ENCODE measurements around the gene C12orf56. TPM values are rescaled to one million over a fixed set of nuclear protein-coding genes. Genes with fewer than 3 reads are reported as not detected.
"Not testable (repeated sequence)": the region's sequence is repeated elsewhere in the genome, so short reads cannot be mapped to it uniquely, and the experiment has no call there.

C12orf56 gene
- total RNA-seq, 2 experiments from 2014 or later: 0.40 TPM; not detected in 1

- Mint-ChIP-seq H3K9me3 (no peaks in the 10 kb centered on the region), H3K36me3 (ENCODE audit: low read depth) (no peaks in the 10 kb centered on the region), H3K4me1 (no peaks in the 10 kb centered on the region), H3K27ac (no peak overlapping the region), H3K27me3 (no peaks in the 10 kb centered on the region), H3K4me3 (no peak overlapping the region)
- ChIA-PET CTCF (no interaction called here), POLR2A (no interaction called here)
- no peak for DNase-seq
These were observed 66.9 kb downstream of the C12orf56 start for GRCh38 chr12:64323476-64324225.

- DNase-seq: no peak
- Mint-ChIP-seq H3K9me3 (no peaks in the 10 kb centered on the region), H3K27me3 (no peaks in the 10 kb centered on the region), H3K4me3 (no peak overlapping the region), H3K4me1 (no peaks in the 10 kb centered on the region), H3K36me3 (ENCODE audit: low read depth) (no peaks in the 10 kb centered on the region), H3K27ac (no peak overlapping the region)
- ChIA-PET POLR2A (no interaction called here), CTCF (no interaction called here)
These were observed 67.6 kb downstream of the C12orf56 start for GRCh38 chr12:64323006-64323405.

- Mint-ChIP-seq H3K4me3 (no peak overlapping the region), H3K36me3 (ENCODE audit: low read depth) (no peaks in the 10 kb centered on the region), H3K4me1 (no peaks in the 10 kb centered on the region), H3K9me3 (no peaks in the 10 kb centered on the region), H3K27me3 (no peaks in the 10 kb centered on the region), H3K27ac (no peak overlapping the region)
- no peak for DNase-seq
- ChIA-PET POLR2A (interaction anchor here (0.6 kb wide), 1 partner anchor 13 kb away, joined by 3 read pairs; no protein-coding TSS in a partner anchor), CTCF (no interaction called here)
These were observed 69.9 kb downstream of the C12orf56 start for GRCh38 chr12:64320611-64321010.

GRCh38 chr12:64319540-64320225 is 70.9 kb downstream of the C12orf56 start:
- H3K36me3 Mint-ChIP-seq (ENCODE audit: low read depth); H3K27me3 Mint-ChIP-seq; DNase-seq; H3K27ac Mint-ChIP-seq; H3K4me1 Mint-ChIP-seq; H3K9me3 Mint-ChIP-seq; POLR2A ChIA-PET; H3K4me3 Mint-ChIP-seq; CTCF ChIA-PET: not testable (repeated sequence)

GRCh38 chr12:64318605-64319004 is 72.0 kb downstream of the C12orf56 start:
- H3K36me3 Mint-ChIP-seq (ENCODE audit: low read depth): no peaks in the 10 kb centered on the region
- H3K27ac Mint-ChIP-seq: no peak overlapping the region
- DNase-seq: no peak
- H3K9me3 Mint-ChIP-seq: no peaks in the 10 kb centered on the region
- no peaks in the 10 kb centered on the region for H3K4me1 Mint-ChIP-seq
- POLR2A ChIA-PET: no interaction called here
- H3K4me3 Mint-ChIP-seq: no peak overlapping the region
- CTCF ChIA-PET: no interaction called here
- H3K27me3 Mint-ChIP-seq: no peaks in the 10 kb centered on the region

GRCh38 chr12:64311877-64312276 is 78.7 kb downstream of the C12orf56 start:
- no peak overlapping the region for H3K27ac Mint-ChIP-seq
- H3K36me3 Mint-ChIP-seq (ENCODE audit: low read depth): no peaks in the 10 kb centered on the region
- H3K27me3 Mint-ChIP-seq: no peaks in the 10 kb centered on the region
- no peak overlapping the region for H3K4me3 Mint-ChIP-seq
- ChIA-PET CTCF (no interaction called here), POLR2A (no interaction called here)
- H3K4me1 Mint-ChIP-seq: no peaks in the 10 kb centered on the region
- no peak for DNase-seq
- no peaks in the 10 kb centered on the region for H3K9me3 Mint-ChIP-seq

GRCh38 chr12:64304571-64304970 is 86.0 kb downstream of the C12orf56 start:
- Mint-ChIP-seq H3K27me3 (peaks cover 10% of the 10 kb centered on the region), H3K4me1 (no peaks in the 10 kb centered on the region), H3K4me3 (no peak overlapping the region), H3K27ac (no peak overlapping the region), H3K9me3 (no peaks in the 10 kb centered on the region), H3K36me3 (ENCODE audit: low read depth) (no peaks in the 10 kb centered on the region)
- DNase-seq: no peak
- ChIA-PET CTCF (no interaction called here), POLR2A (no interaction called here)

- Mint-ChIP-seq H3K36me3 (ENCODE audit: low read depth) (no peaks in the 10 kb centered on the region), H3K4me3 (no peak overlapping the region), H3K27ac (no peak overlapping the region), H3K27me3 (peaks cover 28% of the 10 kb centered on the region), H3K9me3 (no peaks in the 10 kb centered on the region), H3K4me1 (no peaks in the 10 kb centered on the region)
- no peak for DNase-seq
- POLR2A ChIA-PET: no interaction called here
- CTCF ChIA-PET: no interaction called here
These were observed 90.9 kb downstream of the C12orf56 start for GRCh38 chr12:64299628-64300027.

- POLR2A ChIA-PET: no interaction called here
- Mint-ChIP-seq H3K4me3 (no peak overlapping the region), H3K27me3 (peaks cover 27% of the 10 kb centered on the region), H3K4me1 (no peaks in the 10 kb centered on the region), H3K36me3 (ENCODE audit: low read depth) (no peaks in the 10 kb centered on the region), H3K9me3 (no peaks in the 10 kb centered on the region), H3K27ac (no peak overlapping the region)
- CTCF ChIA-PET: no interaction called here
- no peak for DNase-seq
These were observed 94.3 kb downstream of the C12orf56 start for GRCh38 chr12:64296301-64296700.

- no peak overlapping the region for H3K4me3 Mint-ChIP-seq
- no peak for DNase-seq
- no peaks in the 10 kb centered on the region for H3K9me3 Mint-ChIP-seq
- no peaks in the 10 kb centered on the region for H3K4me1 Mint-ChIP-seq
- no peaks in the 10 kb centered on the region for H3K36me3 Mint-ChIP-seq (ENCODE audit: low read depth)
- peaks cover 15% of the 10 kb centered on the region for H3K27me3 Mint-ChIP-seq
- ChIA-PET CTCF (no interaction called here), POLR2A (no interaction called here)
- no peak overlapping the region for H3K27ac Mint-ChIP-seq
These were observed 96.7 kb downstream of the C12orf56 start for GRCh38 chr12:64293654-64294364.

GRCh38 chr12:64293174-64293573 is 97.4 kb downstream of the C12orf56 start:
- H3K27me3 Mint-ChIP-seq: peaks cover 15% of the 10 kb centered on the region
- H3K4me1 Mint-ChIP-seq; POLR2A ChIA-PET; H3K27ac Mint-ChIP-seq; H3K9me3 Mint-ChIP-seq; DNase-seq; CTCF ChIA-PET; H3K4me3 Mint-ChIP-seq; H3K36me3 Mint-ChIP-seq (ENCODE audit: low read depth): not testable (repeated sequence)

GRCh38 chr12:64286521-64286920 is 104.0 kb downstream of the C12orf56 start:
- H3K9me3 Mint-ChIP-seq: peaks cover 2% of the 10 kb centered on the region
- no peak for DNase-seq
- H3K4me1 Mint-ChIP-seq: no peaks in the 10 kb centered on the region
- H3K27ac Mint-ChIP-seq: no peak overlapping the region
- no peaks in the 10 kb centered on the region for H3K36me3 Mint-ChIP-seq (ENCODE audit: low read depth)
- ChIA-PET POLR2A (no interaction called here), CTCF (no interaction called here)
- H3K4me3 Mint-ChIP-seq: no peak overlapping the region
- peaks cover 2% of the 10 kb centered on the region for H3K27me3 Mint-ChIP-seq

- peaks cover 2% of the 10 kb centered on the region for H3K9me3 Mint-ChIP-seq
- no peaks in the 10 kb centered on the region for H3K36me3 Mint-ChIP-seq (ENCODE audit: low read depth)
- no peak for DNase-seq
- no peak overlapping the region for H3K4me3 Mint-ChIP-seq
- ChIA-PET CTCF (no interaction called here), POLR2A (no interaction called here)
- H3K27me3 Mint-ChIP-seq: peaks cover 2% of the 10 kb centered on the region
- H3K27ac Mint-ChIP-seq: no peak overlapping the region
- H3K4me1 Mint-ChIP-seq: no peaks in the 10 kb centered on the region
These were observed 106.3 kb downstream of the C12orf56 start for GRCh38 chr12:64284256-64284655.

GRCh38 chr12:64278421-64278820 is 112.1 kb downstream of the C12orf56 start:
- no peaks in the 10 kb centered on the region for H3K36me3 Mint-ChIP-seq (ENCODE audit: low read depth)
- H3K9me3 Mint-ChIP-seq: no peaks in the 10 kb centered on the region
- ChIA-PET POLR2A (no interaction called here), CTCF (no interaction called here)
- peaks cover 4% of the 10 kb centered on the region for H3K27me3 Mint-ChIP-seq
- DNase-seq: no peak
- H3K4me1 Mint-ChIP-seq: no peaks in the 10 kb centered on the region
- H3K4me3 Mint-ChIP-seq: no peak overlapping the region
- no peak overlapping the region for H3K27ac Mint-ChIP-seq
